Glomerular endothelial cell (primary cell): Measurements from ENCODE around the gene ARAP3. TPM values are rescaled to one million over a fixed set of nuclear protein-coding genes. Genes with fewer than 3 reads are reported as not detected.

Experiments
- DNase-seq: peaks from one replicate; pipeline ENCODE4 v3.0.0-alpha.2; 2011; ENCODE audit warnings: low read depth, low spot score; ENCODE audit errors: extremely low read depth
- total RNA-seq: library from RNA; depleted of rRNA; stranded (reverse); fragments of >200 nt; gene quantifications from 2 replicates; pipeline ENCODE4 v1.2.3, GENCODE V29; 2015

ARAP3 gene
- total RNA-seq, 1 donor from 2014 or later = 69.0 TPM

GRCh38 chr5:141641634-141642267 is 40.3 kb downstream of the ARAP3 start:
- no peak for DNase-seq

DNA sequence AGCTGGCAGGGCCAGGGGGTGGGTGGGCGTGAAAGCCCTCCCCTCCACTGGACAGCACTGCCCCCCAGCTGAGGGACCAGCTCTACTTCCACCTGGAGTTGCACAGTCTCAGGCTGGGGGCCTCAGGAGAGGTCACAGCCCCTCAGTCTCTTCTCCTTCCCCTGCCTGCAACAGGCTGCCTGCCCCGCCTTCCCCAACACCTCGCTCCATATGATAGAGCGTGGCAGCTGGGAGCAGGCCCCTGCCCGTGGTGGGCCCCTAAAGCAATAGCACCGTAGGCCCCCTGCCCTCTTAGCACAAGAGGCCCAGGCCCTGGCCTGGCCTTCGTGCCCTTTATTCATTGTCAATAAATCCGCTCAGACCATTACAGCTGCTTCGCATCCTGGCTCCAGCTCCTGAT is 41.3 kb downstream of the ARAP3 start:
- DNase-seq = no peak

GRCh38 chr5:141640051-141640415 is 42.0 kb downstream of the ARAP3 start:
- no peak for DNase-seq

DNA sequence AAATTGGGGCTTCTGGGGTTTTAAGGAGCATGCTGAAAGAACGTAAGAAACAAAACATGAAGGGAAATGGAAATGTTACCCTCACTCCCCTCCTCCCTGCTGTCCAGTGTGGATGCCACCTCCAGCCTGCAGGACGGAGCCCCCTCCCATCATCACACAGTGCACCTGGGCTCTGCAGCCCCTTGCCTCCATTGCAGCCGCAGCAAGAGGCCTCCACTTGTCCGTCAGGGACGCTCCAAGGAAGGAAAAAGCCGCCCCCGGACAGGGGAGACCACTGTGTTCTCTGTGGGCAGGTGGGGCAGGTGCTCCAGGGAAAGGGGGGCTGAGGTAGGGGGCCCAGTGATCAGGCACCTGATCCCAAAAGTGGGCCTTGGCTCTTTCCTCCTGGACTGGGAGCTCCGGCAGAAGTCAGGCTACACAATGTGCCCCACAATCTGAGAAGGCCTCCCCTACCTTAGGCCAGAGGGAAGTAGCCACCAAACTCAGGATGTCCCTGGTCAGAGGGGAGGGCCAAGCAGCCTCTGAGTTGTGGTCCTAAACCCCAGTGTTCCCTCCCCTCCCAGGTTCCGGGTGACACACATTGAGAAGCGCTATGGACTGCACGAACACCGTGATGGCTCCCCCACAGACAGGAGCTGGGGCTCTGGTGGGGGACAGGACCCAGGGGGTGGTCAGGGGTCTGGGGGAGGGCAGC is 42.5 kb downstream of the ARAP3 start:
- DNase-seq = no peak

DNA sequence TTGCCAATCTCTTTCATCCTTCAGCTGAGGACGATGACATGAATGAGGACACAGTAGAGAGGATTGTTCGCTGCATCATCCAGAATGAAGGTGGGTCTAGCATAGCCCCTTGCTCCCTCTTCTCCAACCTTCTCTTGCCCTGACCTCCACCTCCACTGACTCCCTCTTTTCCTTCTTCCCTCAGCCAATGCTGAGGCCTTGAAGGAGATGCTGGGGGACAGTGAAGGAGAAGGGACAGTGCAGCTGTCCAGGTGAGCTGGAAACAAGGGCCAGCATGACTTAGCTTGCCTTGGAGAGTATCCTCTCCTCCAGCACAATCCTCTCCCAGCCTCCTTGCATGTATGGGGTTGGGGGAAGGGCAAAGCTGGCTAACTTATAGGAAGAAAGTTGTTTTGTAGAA is 43.3 kb downstream of the ARAP3 start:
- no peak for DNase-seq

- DNase-seq = no peak
These were observed 44.1 kb downstream of the ARAP3 start for GRCh38 chr5:141637767-141638419.

DNA sequence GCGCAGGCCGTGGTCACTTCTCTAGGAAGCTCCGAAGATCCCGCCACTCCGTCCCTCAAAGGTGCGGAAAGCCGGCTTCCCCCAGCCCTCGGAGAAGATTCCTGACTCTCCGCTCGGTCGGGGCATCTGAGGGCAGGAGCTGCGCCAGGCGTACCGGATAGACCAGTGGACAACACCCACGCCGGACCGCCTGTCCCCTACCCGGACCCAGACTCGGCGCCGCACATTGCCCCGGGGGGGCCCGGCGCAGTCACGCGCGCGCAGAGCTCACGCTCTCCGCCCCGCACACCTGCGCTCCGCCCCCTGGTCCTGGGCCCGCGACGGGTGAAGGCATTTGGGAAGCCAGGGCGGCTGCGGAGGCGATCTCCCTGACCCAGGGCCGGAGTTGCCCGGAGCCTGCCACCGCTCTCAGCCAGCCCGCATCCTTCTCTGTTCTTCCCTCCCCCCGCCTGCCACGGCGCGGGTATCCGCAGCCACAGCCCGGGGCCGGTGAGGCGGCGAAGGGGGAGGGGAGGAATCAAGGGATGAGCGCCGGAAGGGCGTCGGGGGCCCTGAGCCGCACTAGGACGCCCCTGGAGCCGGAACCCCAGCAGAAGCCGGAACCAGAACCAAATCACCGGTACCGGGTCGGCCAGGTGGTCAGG is 44.8 kb downstream of the ARAP3 start:
- DNase-seq = no peak

- no peak for DNase-seq
These were observed 45.5 kb downstream of the ARAP3 start, which contains the start of the genes HDAC3 and RELL2 for GRCh38 chr5:141636413-141637122. Gene HDAC3, minus strand, starts transcription at chr5:141636849. Its CDS starts 59 bp downstream, at chr5:141636790. Gene RELL2, plus strand, starts transcription at chr5:141636997. Its CDS starts 1,229 bp downstream, at chr5:141638226.

DNA sequence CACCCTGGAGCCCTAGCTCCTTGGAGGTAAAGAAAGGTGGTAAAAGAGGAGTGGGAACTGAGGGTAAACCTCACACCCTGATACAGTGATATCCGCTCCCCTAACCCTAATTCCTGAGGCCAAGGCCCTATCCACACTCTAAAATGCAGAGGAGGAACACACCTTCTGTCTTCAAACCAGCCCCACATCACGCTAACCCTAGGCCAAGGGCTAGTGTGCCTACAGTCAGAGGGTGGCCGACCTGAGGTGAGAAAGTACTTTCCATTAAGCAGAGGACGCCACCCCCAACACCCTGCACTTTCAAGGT is 46.0 kb downstream of the ARAP3 start:
- DNase-seq = no peak

DNA sequence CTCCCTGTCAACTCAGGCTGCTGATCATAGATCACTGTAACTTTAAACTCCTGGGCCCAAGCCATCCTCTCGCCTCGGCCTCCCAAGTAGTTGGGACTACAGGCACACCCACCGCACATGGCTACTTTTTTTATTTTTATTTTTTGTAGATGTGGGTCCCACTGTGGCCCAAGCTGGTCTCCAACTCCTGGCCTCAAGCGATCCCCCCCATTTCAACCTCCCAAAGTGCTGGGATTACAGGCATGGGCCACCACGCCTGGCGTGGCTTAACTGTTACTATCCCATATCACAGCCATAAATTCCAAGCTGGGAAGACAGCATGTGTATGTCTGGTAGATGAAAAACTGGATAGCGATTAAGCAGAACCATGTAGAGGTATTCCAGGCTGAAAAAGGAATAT is 46.4 kb downstream of the ARAP3 start:
- no peak for DNase-seq

DNA sequence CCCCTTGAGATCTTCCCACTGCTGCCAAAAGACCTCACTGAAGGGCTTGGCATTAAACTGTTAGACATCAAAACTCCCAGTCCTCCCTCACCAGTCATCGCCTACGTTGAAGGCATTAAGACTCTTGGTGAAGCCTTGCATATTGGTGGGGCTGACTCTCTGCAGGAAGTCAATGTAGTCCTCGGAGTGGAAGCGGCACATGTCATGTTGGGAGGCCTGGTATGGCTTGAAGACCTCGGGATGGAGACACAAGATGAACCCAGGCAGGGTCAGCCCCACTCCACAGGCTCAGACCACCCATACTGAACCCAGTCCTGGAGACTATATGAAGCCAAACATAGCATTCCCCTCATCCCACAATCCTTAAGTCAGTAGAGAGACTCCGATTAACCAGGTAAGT is 47.3 kb downstream of the ARAP3 start:
- no peak for DNase-seq

GRCh38 chr5:141633871-141634561 is 48.0 kb downstream of the ARAP3 start:
- no peak for DNase-seq

DNA sequence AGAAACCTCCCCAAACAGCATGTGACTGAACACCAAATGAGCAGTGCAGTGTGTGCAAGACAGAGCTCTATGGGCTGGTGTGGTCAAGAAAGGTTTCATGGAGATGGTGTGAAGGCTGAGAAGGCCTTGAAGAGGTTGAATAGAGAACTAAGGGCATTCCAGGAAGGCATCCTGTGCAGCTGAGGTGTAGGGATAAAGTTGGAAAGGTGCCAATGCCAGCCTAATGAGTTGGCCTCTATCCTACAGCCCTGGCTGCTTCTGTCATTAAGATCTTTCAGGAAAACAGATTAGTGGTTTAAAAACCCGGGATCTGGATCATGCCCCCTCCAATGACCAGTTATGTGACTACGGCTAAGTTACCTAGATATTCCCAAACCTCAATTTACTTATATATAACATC is 49.4 kb downstream of the ARAP3 start:
- DNase-seq = no peak

DNA sequence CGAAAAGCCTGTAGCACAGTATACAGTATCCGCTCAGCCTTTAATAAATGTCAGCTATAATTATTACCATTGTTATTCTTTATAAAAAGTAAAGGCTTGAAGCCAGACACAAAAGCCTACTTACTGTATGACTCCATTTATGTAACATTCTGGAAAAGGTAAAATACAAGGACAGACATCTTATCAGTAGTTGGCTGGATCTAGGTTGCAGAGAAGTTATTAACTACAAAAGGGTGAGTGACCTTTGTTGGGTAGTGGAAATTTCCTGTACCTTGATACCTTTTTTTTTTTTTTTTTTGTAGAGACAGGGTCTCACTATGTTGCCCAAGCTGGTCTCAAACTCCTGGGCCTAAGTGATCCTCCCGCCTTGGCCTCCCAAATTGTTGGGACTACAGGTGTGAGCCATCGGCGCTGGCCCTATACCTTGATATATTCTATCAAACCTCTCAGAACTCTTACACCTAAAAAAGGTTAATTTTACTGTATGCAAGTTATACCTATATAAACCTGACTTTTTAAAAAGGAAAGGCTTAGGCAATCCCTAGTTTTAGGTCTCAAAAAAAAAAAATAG is 51.4 kb downstream of the ARAP3 start:
- DNase-seq = no peak

DNA sequence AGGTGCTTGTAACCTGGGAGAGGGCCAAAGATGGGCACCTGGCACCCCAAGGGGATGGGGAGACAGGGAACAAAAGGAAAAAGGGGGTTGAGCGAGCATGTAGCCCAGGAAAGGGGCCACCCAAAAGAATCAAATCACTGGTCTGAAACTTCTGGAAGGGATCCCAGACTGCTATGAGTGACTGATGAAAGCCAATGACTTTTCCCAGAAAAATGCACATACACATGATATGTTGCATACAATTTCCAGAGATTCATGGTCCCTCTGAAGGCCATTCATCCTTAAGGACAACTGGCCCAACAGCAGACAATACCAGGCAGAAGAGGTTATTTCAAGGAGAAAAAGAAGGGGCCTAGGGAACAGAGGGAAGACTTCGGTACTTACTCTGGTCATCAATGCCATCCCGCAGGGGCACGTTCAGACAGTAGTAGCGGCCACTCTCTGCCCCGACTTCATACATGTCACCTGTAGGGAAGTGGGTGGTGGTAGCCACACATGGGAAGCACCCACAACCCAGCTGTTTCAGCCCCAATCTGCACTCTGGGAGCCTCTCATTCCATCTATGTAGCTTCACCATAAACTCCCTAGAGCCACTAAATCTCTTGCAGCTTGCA is 53.7 kb downstream of the ARAP3 start:
- DNase-seq = no peak

GRCh38 chr5:141623611-141624010 is 58.4 kb downstream of the ARAP3 start:
- no peak for DNase-seq

DNA sequence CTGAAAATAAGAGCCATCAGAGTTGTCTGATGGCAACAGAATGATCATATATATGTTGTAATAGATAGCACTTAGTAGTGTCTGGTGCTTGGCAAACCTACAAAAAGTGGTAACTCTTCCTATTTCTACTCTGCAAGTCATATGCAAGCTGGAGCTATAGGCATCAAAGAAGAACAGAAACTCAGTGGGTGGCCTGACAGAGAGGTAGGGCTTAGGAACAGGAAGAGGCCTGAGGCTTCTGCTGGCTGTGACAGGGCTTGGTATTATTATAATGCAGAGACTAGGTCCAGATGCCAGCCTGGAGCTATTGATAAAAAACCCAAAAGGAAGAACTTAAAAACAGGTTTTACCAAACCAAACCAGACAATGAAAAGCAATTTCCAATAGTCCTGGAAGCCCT is 58.8 kb downstream of the ARAP3 start:
- DNase-seq = no peak

- no peak for DNase-seq
These were observed 63.1 kb downstream of the ARAP3 start, which contains the start of gene DIAPH1 for GRCh38 chr5:141618804-141619554. Gene DIAPH1, minus strand, starts transcription at chr5:141619000. Its CDS starts 86 bp downstream, at chr5:141618914.
